ENCODE results near the gene ZFYVE28.

Gene ZFYVE28

GRCh38 chr4:2354118-2354517 lies 64.3 kb downstream of the ZFYVE28 start:
- DNase-seq (ENCODE audit: low read depth, low spot score), result no peak

GRCh38 chr4:2353222-2354107 lies 65.0 kb downstream of the ZFYVE28 start:
- no peak for DNase-seq (ENCODE audit: low read depth, low spot score)
- CTCF ChIA-PET, result interaction anchor here (0.8 to 2.8 kb wide), 3 partner anchors 133 to 159 kb away, joined by 4 to 23 read pairs (median 4); no protein-coding TSS in a partner anchor
- TF ChIP-seq CTCF (IDR thresholded peaks at IDR 0.05; ENCODE audit: insufficient read depth, low read length, missing control alignments), result no peak
- POLR2A ChIA-PET, result no interaction called here
- H3K4me3 ChIP-seq (ENCODE audit: low read depth, low read length), result no peak overlapping the region

More at GRCh38 chr4:2354118-2354517, 64.3 kb downstream of the ZFYVE28 start:
- TF ChIP-seq CTCF (IDR thresholded peaks at IDR 0.05; ENCODE audit: insufficient read depth, low read length, missing control alignments), result peak; percentile 51
- ChIA-PET CTCF (interaction anchor here (0.8 to 2.8 kb wide), 3 partner anchors 134 to 160 kb away, joined by 4 to 23 read pairs (median 4); no protein-coding TSS in a partner anchor), POLR2A (no interaction called here)
- H3K4me3 ChIP-seq (ENCODE audit: low read depth, low read length), result no peak overlapping the region

GRCh38 chr4:2352729-2353221 lies 65.7 kb downstream of the ZFYVE28 start:
- no peak overlapping the region for H3K4me3 ChIP-seq (ENCODE audit: low read depth, low read length)
- no peak for TF ChIP-seq CTCF (IDR thresholded peaks at IDR 0.05; ENCODE audit: insufficient read depth, low read length, missing control alignments)
- no peak for DNase-seq (ENCODE audit: low read depth, low spot score)
- CTCF ChIA-PET, result interaction anchor here (2.8 kb wide), 1 partner anchor 133 kb away, joined by 23 read pairs; no protein-coding TSS in a partner anchor
- POLR2A ChIA-PET, result no interaction called here

- CTCF ChIA-PET, result no interaction called here
- DNase-seq (ENCODE audit: low read depth, low spot score), result no peak
- no peak for TF ChIP-seq CTCF (IDR thresholded peaks at IDR 0.05; ENCODE audit: insufficient read depth, low read length, missing control alignments)
- H3K4me3 ChIP-seq (ENCODE audit: low read depth, low read length), result no peak overlapping the region
- POLR2A ChIA-PET, result no interaction called here
Observed at GRCh38 chr4:2352171-2352570, 66.3 kb downstream of the ZFYVE28 start.

GRCh38 chr4:2350982-2351381 lies 67.5 kb downstream of the ZFYVE28 start:
- no peak for TF ChIP-seq CTCF (IDR thresholded peaks at IDR 0.05; ENCODE audit: insufficient read depth, low read length, missing control alignments)
- CTCF ChIA-PET, result interaction anchor here (1.2 kb wide), 1 partner anchor 9 kb away, joined by 3 read pairs; no protein-coding TSS in a partner anchor
- POLR2A ChIA-PET, result no interaction called here
- DNase-seq (ENCODE audit: low read depth, low spot score), result no peak
- no peak overlapping the region for H3K4me3 ChIP-seq (ENCODE audit: low read depth, low read length)

- CTCF ChIA-PET, result interaction anchor here (0.9 kb wide), 1 partner anchor 88 kb away, joined by 3 read pairs; no protein-coding TSS in a partner anchor
Observed at GRCh38 chr4:2348786-2349185, 69.7 kb downstream of the ZFYVE28 start.

More at GRCh38 chr4:2348786-2349185, 69.7 kb downstream of the ZFYVE28 start:
- POLR2A ChIA-PET, result no interaction called here
- H3K4me3 ChIP-seq (ENCODE audit: low read depth, low read length), result no peak overlapping the region
- TF ChIP-seq CTCF (IDR thresholded peaks at IDR 0.05; ENCODE audit: insufficient read depth, low read length, missing control alignments), result no peak
- no peak for DNase-seq (ENCODE audit: low read depth, low spot score)
